Keratinocyte (primary cell): ENCODE measurements around the gene HSP90AB1. TPM values are rescaled to one million over a fixed set of nuclear protein-coding genes. Genes with fewer than 3 reads are reported as not detected.

ENCODE experiments used
- DNase-seq: peaks from one replicate; pipeline ENCODE4 v3.0.0-alpha.2; 2011; ENCODE audit warnings: low read depth, missing footprints, low spot score
- FAIRE-seq: peaks from 2 replicates; lab custom pipeline; 2011; peaks lifted over from hg19 to GRCh38; lab: Jason Lieb, UNC
- H2AFZ ChIP-seq: 2 replicates; pipeline ENCODE4 v1.6.0; 2012; ENCODE audit warnings: low read length, control low read depth, inconsistent platforms; ENCODE audit not compliant: control insufficient read depth
- H3K27ac ChIP-seq: 2 replicates; pipeline ENCODE4 v1.5.1; 2011; ENCODE audit warnings: low read length; ENCODE audit not compliant: control insufficient read depth, insufficient read depth
- H3K27me3 ChIP-seq: 3 replicates; pipeline ENCODE4 v1.6.0; 2011; ENCODE audit warnings: low read length; ENCODE audit not compliant: control insufficient read depth, insufficient read depth; ENCODE audit errors: extremely low read depth
- H3K36me3 ChIP-seq, 2 experiments: 2 replicates in 1 of 2; 3 replicates in 1 of 2; pipeline ENCODE4 v1.5.1; 2011; ENCODE audit warnings: low read length in 2 of 2, mild to moderate bottlenecking in 1 of 2; ENCODE audit not compliant: control insufficient read depth in 2 of 2, insufficient read depth in 2 of 2; ENCODE audit errors: extremely low read depth in 1 of 2
- H3K4me1 ChIP-seq: 3 replicates; pipeline ENCODE4 v1.5.1; 2011; ENCODE audit warnings: low read length; ENCODE audit not compliant: control insufficient read depth, insufficient read depth; ENCODE audit errors: extremely low read depth
- H3K4me2 ChIP-seq: 3 replicates; pipeline ENCODE4 v1.6.0; 2011; ENCODE audit warnings: low read depth, low read length; ENCODE audit not compliant: control insufficient read depth, insufficient read depth; ENCODE audit errors: extremely low read depth
- H3K4me3 ChIP-seq, 3 experiments: fragments of 200-600 bp in 1 of 3; sonication (generic) in 1 of 3; 2 replicates in 2 of 3; 3 replicates in 1 of 3; pipeline ENCODE4 v1.5.1; 2011 to 2016; ENCODE audit warnings: low read length in 3 of 3, mild to moderate bottlenecking in 3 of 3, control low read depth in 2 of 3, inconsistent platforms in 1 of 3, low read depth in 1 of 3, mixed read lengths in 1 of 3, mixed run types in 1 of 3, moderate library complexity in 1 of 3; ENCODE audit not compliant: control insufficient read depth in 2 of 3, insufficient read depth in 2 of 3; ENCODE audit errors: extremely low read depth in 1 of 3
- H3K79me2 ChIP-seq: 2 replicates; pipeline ENCODE4 v1.6.0; 2012; ENCODE audit warnings: low read length; ENCODE audit not compliant: control insufficient read depth, insufficient read depth
- H3K9ac ChIP-seq: 3 replicates; pipeline ENCODE4 v1.6.0; 2011; ENCODE audit warnings: low read length; ENCODE audit not compliant: control insufficient read depth, insufficient read depth; ENCODE audit errors: extremely low read depth
- H3K9me1 ChIP-seq: 3 replicates; pipeline ENCODE4 v1.6.0; 2011; ENCODE audit warnings: low read length; ENCODE audit not compliant: control insufficient read depth, insufficient read depth; ENCODE audit errors: extremely low read depth
- H3K9me3 ChIP-seq: 2 replicates; pipeline ENCODE4 v1.5.1; 2012; ENCODE audit warnings: low read depth, low read length; ENCODE audit not compliant: control insufficient read depth
- H4K20me1 ChIP-seq: 3 replicates; pipeline ENCODE4 v1.6.0; 2011; ENCODE audit warnings: low read length; ENCODE audit not compliant: control insufficient read depth, insufficient read depth; ENCODE audit errors: extremely low read depth
- EZH2 ChIP-seq: IDR thresholded peaks from one replicate; pipeline ENCODE4 v1.6.1; 2012; ENCODE audit warnings: inconsistent platforms, mild to moderate bottlenecking, low read length, moderate library complexity
- dilution Hi-C: fragments of 300-500 bp; cut with MboI; formaldehyde crosslinking; loops from one replicate; pipeline ENCODE4 v1.7.0; 2020; ENCODE audit warnings: low sequenced_read_pairs; ENCODE audit not compliant: extremely low pct_ligation_motif_present
- polyA plus RNA-seq, 5 experiments: library from polyadenylated mRNA; depleted of rRNA in 3 of 5; stranded (reverse) in 3 of 5; stranded (forward) in 1 of 5; unstranded in 1 of 5; fragments of >200 nt; gene quantifications; 1 replicate in 1 of 5; 2 replicates in 3 of 5; 3 replicates in 1 of 5; pipeline versions ENCODE4 v1.2.1 to v1.2.3, GENCODE V29; 2011 to 2012; ENCODE audit warnings: missing spikeins in 2 of 5, low read depth in 1 of 5, low replicate concordance in 1 of 5
- TF ChIP-seq, protein P1 (sequence below), 3 experiments: IDR thresholded peaks in 1 of 3; conservative IDR thresholded peaks in 1 of 3; optimal IDR thresholded peaks in 1 of 3; 2 replicates in 2 of 3; 3 replicates in 1 of 3; pipeline versions ENCODE3 to v1.5.1; 2011; ENCODE audit warnings: low read length in 3 of 3, mild to moderate bottlenecking in 3 of 3, moderate library complexity in 2 of 3, control low read depth in 1 of 3, inconsistent platforms in 1 of 3; ENCODE audit not compliant: insufficient read depth in 2 of 3; ENCODE audit errors: extremely low read depth in 1 of 3

The HSP90AB1 gene
- polyA plus RNA-seq, 1 donor (not counting 4 experiments of a cell fraction or from before 2014, with no cell fraction given) = 1,089 TPM

DNA sequence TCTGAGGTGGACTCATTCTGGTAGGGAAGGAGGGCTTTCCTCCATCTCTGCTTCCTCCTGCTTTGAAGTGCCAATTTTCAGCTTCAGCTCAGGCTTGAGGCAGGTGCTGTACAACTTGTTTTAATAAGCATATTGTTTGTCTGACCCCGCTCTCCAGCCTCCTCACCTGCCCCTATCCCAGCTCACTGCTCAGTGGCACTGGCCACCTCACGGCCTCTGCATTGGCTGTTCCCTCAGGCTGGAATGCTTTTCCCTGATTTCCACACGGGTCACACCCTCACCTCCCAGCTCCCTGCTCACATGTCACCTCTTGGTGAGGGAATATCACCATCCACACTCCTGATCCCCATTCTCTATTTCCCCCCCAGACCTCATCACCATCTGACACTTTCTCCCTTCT lies 52.0 kb downstream of the HSP90AB1 start:
- H3K9me1 ChIP-seq = peaks cover 2% of the 10 kb centered on the region
- H3K27me3 ChIP-seq = peaks cover 37% of the 10 kb centered on the region
- H3K27ac ChIP-seq = no peak overlapping the region
- H3K79me2 ChIP-seq = no peaks in the 10 kb centered on the region
- DNase-seq (no peak), FAIRE-seq (no peak)
- dilution Hi-C loops = no loop called here
- H3K36me3 ChIP-seq = peaks cover 27 to 30% of the 10 kb centered on the region in 2 experiments
- H4K20me1 ChIP-seq = peaks cover 3% of the 10 kb centered on the region
- H3K4me3 ChIP-seq = no peak overlapping the region
- H3K4me1 ChIP-seq = peaks cover 7% of the 10 kb centered on the region
- H3K4me2 ChIP-seq = no peak overlapping the region
- H2AFZ ChIP-seq = no peak overlapping the region
- TF ChIP-seq, protein P1, sequence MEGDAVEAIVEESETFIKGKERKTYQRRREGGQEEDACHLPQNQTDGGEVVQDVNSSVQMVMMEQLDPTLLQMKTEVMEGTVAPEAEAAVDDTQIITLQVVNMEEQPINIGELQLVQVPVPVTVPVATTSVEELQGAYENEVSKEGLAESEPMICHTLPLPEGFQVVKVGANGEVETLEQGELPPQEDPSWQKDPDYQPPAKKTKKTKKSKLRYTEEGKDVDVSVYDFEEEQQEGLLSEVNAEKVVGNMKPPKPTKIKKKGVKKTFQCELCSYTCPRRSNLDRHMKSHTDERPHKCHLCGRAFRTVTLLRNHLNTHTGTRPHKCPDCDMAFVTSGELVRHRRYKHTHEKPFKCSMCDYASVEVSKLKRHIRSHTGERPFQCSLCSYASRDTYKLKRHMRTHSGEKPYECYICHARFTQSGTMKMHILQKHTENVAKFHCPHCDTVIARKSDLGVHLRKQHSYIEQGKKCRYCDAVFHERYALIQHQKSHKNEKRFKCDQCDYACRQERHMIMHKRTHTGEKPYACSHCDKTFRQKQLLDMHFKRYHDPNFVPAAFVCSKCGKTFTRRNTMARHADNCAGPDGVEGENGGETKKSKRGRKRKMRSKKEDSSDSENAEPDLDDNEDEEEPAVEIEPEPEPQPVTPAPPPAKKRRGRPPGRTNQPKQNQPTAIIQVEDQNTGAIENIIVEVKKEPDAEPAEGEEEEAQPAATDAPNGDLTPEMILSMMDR (optimal IDR thresholded peaks at IDR 0.05 in 1 of 3, IDR thresholded peaks at IDR 0.05 in 1 of 3, conservative IDR thresholded peaks at IDR 0.05 in 1 of 3; ENCODE audit: extremely low read depth in 1 of 3, insufficient read depth in 2 of 3, low read length in 3 of 3) = no peak
- no peak for TF ChIP-seq EZH2
- H3K9me3 ChIP-seq = no peaks in the 10 kb centered on the region
- no peak overlapping the region for H3K9ac ChIP-seq

DNA sequence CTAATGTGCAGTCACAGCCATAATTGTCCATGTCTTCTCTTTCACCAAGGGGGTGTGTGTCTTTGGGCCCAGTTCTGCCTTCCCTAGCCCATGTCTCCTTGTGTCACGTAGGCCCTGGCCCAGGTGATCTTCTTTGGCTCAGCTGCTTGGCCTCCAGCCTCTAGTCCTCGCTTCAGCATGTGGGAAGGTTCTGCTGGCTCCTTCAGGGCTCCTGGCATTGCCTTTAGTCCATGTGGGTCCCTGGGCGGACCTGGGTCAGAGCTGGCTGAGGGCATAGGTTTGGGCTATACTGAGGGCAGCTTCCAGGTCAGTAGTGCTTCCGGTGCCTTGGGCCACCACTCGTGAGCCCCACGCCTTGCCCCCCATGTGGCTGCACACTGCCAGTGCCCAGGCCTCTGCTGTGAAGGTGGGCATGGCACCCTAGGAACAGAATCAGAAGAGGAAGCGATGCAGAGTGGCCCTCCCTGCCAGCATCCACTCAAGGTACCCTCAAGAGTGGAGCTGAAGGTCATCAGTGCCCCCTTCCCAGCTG lies 53.5 kb downstream of the HSP90AB1 start:
- Histone ChIP-seq H3K36me3 (peaks cover 40 to 42% of the 10 kb centered on the region in 2 experiments), H3K79me2 (no peaks in the 10 kb centered on the region)
- dilution Hi-C loops = no loop called here

More for the DNA sequence above, 53.5 kb downstream of the HSP90AB1 start:
- Histone ChIP-seq H3K27ac (no peak overlapping the region), H4K20me1 (peaks cover 3% of the 10 kb centered on the region), H3K4me3 (no peak overlapping the region), H2AFZ (no peak overlapping the region), H3K4me1 (peaks cover 7% of the 10 kb centered on the region), H3K9ac (no peak overlapping the region), H3K4me2 (no peak overlapping the region), H3K9me1 (peaks cover 2% of the 10 kb centered on the region), H3K9me3 (no peaks in the 10 kb centered on the region), H3K27me3 (peaks cover 29% of the 10 kb centered on the region)
- DNase-seq (no peak), FAIRE-seq (no peak)
- no peak for TF ChIP-seq EZH2
- TF ChIP-seq, protein P1 (optimal IDR thresholded peaks at IDR 0.05 in 1 of 3, IDR thresholded peaks at IDR 0.05 in 1 of 3, conservative IDR thresholded peaks at IDR 0.05 in 1 of 3; ENCODE audit: extremely low read depth in 1 of 3, insufficient read depth in 2 of 3, low read length in 3 of 3) = no peak
